GM21360 (cell line): ENCODE data around the gene KDM8.

Source experiments
- ATAC-seq: cut with Tn5 transposase; IDR thresholded peaks from one replicate; pipeline ENCODE4 v1.9.1; 2021; ENCODE audit warnings: mild to moderate bottlenecking, moderate library complexity; ENCODE audit not compliant: unreplicated experiment

KDM8 gene

GRCh38 chr16:27228621-27229501, 25.5 kb downstream of the KDM8 start:
- no peak for ATAC-seq

- ATAC-seq: no peak
These were observed 26.7 kb downstream of the KDM8 start for GRCh38 chr16:27229891-27230470.

- no peak for ATAC-seq
These were observed 27.3 kb downstream of the KDM8 start for GRCh38 chr16:27230562-27231001.

- no peak for ATAC-seq
These were observed 28.4 kb downstream of the KDM8 start for GRCh38 chr16:27231692-27232060.

GRCh38 chr16:27232061-27232900, 29.0 kb downstream of the KDM8 start:
- ATAC-seq: no peak

GRCh38 chr16:27232901-27233625, 29.7 kb downstream of the KDM8 start:
- no peak for ATAC-seq

GRCh38 chr16:27233731-27234130, 30.4 kb downstream of the KDM8 start:
- no peak for ATAC-seq

- ATAC-seq: no peak
These were observed 30.8 kb downstream of the KDM8 start for GRCh38 chr16:27234171-27234570.

GRCh38 chr16:27234603-27235002, 31.3 kb downstream of the KDM8 start:
- no peak for ATAC-seq

GRCh38 chr16:27235055-27235937, 32.0 kb downstream of the KDM8 start:
- ATAC-seq: no peak

GRCh38 chr16:27235938-27236245, 32.6 kb downstream of the KDM8 start:
- no peak for ATAC-seq

GRCh38 chr16:27236635-27237218, 33.4 kb downstream of the KDM8 start:
- ATAC-seq: no peak

- peak; percentile 51 for ATAC-seq
These were observed 34.1 kb downstream of the KDM8 start for GRCh38 chr16:27237219-27238015.

- no peak for ATAC-seq
These were observed 34.8 kb downstream of the KDM8 start for GRCh38 chr16:27238016-27238587.

- ATAC-seq: no peak
These were observed 35.3 kb downstream of the KDM8 start for GRCh38 chr16:27238591-27238990.

GRCh38 chr16:27239026-27239425, 35.7 kb downstream of the KDM8 start:
- no peak for ATAC-seq

- ATAC-seq: no peak
These were observed 36.8 kb downstream of the KDM8 start for GRCh38 chr16:27239906-27240655.
